Measurements from ENCODE around the gene PDHB. TPM values are rescaled to one million over a fixed set of nuclear protein-coding genes. Genes with fewer than 3 reads are reported as not detected.

PDHB gene
- polyA plus RNA-seq, 4 donors = 116 to 124 (median 122) TPM

DNA sequence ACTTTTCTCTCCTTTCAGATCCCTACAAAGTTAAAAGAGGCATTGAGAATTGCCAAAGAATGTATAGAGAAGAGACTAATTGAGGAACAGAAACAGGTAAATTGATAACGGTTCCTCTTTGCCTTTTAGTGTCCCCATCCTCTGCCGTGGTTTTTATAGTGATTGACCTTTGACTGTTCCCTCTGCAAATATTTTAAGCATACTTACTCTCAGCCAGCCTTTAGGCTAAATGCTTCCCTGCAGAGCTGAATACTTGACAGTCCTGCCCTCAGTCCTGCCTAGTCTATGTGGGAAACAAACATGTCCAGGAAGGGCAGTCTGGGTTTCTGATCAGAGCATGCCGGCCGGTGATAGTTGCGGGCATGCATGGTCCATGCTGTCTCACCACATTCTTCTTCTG is 24.7 kb downstream of the PDHB start:
- DNase-seq (ENCODE audit: low read depth in 4 of 4, low spot score in 3 of 4) = no peak

DNA sequence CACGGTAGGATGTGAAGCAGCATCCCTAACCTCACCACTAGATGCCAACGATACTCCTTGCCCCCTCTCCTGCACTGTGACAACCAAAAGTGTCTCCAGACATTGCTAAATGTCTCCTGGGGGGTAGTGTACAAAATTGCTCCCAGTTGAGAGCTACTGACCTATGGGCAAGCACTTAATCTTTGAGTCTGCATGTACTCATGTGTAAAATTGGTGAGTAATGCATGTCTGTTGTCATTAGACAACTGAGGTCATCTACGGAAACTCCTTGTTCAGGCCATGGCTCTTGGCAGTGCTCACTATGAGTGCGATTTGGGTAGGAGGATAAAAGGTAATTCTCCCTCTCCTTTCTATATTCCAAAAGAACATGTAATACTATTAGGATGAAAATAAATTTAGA is 29.2 kb downstream of the PDHB start:
- no peak for DNase-seq (ENCODE audit: low read depth in 4 of 4, low spot score in 3 of 4)

DNA sequence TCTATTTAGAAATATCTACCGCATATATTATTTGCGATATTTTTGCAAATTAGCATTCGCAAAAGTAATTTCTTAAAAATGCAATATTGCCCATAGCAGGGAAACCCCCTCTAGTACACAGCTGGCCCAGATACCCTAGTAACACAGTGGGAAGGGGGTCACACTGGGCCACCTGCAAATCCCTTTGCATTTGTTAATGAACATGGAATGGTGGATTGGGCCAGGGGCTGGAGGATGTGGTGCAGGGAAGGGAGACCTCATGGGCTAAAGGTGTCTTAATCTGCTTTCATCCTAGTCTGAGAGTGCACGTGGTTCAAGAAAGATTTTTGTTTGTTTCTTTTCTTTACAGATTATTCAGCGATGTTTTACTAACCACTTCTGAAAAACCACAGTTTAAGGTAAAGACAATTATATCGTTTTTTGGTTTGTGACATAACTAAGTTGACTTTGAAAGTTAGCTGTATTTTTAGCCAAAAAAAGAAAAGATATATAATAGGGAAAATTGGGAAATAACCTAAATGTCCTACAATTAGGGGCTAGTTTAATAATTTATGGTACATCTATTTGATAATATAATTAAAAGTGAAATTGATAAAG is 30.0 kb downstream of the PDHB start:
- no peak for DNase-seq (ENCODE audit: low read depth in 4 of 4, low spot score in 3 of 4)

DNA sequence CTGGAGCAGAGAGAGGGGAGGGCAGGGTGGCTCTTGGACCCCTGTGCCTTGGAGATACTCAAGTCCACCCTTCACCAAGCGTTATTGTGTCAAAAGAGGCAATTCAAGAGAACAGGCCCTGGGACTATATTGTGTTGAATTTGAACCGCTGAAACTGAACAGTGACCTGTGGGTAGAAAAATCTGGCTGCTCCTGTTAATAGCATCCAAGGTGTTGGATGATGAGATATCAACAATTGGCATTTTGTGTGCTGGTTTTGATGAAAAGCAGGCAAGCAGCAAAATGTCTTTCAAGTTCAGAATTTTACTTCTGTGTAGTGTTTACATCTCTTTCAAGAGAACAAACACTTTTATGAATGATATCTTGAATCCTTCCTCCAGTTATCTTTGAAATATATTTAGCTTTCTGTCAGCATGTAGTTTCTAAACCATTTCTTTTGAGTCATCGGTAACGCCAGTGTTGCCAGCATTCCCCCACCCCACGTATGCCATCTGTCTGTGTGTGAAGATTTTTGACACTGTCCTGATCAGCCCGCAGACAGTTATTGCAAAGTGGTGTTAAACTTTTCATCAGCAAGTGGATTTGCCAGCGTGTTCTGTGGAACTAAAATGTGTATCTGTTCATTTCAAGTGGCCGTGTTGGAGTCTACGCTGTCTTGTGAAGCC is 34.8 kb downstream of the PDHB start:
- no peak for DNase-seq (ENCODE audit: low read depth in 4 of 4, low spot score in 3 of 4)

DNA sequence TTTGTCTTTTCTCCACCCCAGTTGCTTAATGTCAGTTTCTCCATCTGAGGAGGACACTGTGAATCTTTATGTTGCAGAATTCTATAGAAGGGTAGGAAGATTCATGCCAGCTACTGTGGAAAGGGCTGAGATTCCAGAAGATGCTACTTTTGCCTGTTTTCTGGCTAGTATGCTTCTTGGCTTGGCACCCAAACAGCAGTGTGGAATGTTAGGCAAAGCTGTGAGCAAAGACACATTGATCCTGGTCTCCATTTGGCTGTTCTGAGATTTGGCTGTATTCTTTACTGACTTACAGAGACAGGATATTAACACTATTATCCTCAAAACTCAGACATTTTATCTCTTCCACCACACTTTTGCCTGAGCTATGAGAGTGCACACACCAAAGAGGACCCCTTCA is 39.3 kb downstream of the PDHB start:
- no peak for DNase-seq (ENCODE audit: low read depth in 4 of 4, low spot score in 3 of 4)

DNA sequence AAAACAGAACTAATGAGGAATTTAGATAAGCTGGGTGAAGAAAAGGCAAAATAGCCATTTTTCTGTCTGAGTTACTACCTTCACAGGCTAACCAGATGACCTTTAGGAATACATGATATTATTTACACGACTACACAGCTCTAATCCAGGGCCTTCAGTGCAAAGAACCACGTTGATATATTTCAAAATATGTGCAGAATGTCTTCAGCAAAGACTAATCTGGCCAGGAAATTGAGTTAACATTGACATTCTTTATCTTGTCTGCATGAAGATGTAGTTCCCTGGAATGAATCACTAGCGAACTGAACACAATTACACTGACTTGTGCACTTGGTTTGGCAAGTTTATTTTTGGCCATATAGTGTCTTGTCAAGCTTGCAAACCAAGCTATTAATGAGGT is 41.5 kb downstream of the PDHB start:
- DNase-seq (ENCODE audit: low read depth in 4 of 4, low spot score in 3 of 4) = no peak

DNA sequence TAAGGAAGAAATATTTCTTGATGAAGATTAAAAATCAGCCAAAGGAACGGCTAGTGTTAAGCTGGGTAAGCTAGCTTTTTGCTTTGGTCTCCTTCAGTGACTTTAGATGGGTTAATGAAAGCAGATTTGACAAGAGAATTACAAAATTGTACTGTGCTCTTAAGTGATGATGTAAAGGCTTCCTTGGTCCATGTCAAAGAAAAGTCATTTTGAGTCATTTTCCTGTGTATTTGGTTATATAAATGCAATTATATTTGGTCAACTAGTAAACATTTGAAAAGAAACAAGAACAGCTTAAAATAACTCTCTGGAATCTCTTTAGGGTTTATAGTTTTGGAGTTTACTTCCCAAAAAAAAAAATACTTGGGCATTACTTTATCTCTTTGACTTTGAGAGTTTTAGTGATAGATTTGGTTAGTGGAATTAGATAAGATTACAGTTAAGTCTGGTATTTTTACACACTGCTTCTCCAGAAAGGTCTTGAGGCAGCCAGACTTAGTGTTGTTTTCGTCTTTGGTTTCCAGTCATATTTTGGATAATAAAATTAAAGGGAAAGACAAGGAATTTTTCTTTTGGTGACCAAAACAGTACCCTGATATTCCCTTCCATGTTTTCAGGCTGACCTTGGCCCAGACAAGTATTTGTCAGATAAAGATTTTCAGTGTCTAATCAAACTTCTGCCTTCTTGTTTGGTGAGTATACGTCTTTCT is 42.3 kb downstream of the PDHB start:
- no peak for DNase-seq (ENCODE audit: low read depth in 4 of 4, low spot score in 3 of 4)

DNA sequence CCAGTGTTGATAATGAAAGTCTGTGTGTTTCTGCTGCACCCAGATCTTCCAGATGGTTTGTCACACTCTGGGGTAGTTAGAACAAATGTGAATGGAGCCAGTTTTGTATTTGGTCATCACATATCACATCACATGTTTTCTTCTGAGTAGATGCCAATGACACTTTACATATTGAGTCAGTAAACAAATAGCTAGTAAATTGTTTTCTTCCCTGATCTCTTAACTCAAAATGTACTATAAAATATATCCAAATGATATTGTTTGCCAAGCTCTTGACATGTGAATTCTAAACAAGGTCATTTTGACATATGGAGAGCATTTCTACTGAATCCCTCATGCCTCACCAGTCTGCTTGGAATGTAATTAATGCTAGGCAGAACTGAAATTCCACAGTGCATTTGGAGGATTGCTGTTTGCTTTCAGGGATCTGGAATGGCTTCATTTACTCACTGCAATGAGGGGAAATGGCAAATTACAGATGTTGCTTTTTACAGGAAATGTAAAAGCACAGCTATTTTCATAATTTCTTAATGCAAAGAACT is 45.0 kb downstream of the PDHB start:
- DNase-seq (ENCODE audit: low read depth in 4 of 4, low spot score in 3 of 4) = peak in 2 of 4 donors; percentile 43 to 48

DNA sequence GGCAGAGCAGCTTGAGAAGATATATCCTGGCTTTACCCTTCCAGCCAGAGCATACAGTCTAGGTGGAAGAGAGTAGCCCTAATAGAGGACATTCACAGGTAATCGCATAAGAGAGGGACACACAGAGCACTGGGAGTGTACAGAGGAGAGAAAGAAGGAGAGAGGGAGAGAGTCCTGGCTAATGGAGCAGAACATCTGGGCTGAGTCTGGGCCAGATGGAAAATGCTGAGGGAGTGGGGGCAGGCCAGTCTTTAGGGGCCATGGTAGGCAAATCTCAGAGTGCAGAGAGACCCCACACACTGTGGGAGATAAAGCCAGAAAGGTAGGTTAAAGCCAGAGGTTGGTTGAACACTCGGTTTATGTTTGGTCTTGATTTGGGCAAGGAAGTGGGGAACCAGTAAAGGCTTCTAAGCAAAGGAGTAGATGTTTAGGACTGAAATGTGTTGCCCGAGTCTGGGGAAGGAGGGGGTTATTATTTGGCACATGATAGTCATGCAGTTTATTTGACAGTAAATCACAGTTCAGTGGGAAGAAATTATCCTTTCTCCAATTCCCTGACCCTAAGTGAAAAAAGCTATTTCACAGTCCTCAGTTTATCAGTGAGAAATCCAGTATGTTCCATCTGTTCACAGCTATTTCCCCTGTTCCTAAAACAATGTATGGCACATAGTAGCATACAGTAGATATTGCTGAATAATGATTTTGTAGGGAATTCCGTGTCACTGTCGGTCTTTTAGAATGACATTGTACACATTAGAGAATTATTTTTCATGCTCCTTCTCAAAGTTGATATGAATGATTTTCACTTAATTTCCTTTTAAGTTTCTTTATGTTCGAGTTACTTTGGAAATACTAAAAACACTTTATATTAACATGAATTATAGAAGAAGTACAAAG is 45.7 kb downstream of the PDHB start:
- DNase-seq (ENCODE audit: low read depth in 4 of 4, low spot score in 3 of 4) = no peak

DNA sequence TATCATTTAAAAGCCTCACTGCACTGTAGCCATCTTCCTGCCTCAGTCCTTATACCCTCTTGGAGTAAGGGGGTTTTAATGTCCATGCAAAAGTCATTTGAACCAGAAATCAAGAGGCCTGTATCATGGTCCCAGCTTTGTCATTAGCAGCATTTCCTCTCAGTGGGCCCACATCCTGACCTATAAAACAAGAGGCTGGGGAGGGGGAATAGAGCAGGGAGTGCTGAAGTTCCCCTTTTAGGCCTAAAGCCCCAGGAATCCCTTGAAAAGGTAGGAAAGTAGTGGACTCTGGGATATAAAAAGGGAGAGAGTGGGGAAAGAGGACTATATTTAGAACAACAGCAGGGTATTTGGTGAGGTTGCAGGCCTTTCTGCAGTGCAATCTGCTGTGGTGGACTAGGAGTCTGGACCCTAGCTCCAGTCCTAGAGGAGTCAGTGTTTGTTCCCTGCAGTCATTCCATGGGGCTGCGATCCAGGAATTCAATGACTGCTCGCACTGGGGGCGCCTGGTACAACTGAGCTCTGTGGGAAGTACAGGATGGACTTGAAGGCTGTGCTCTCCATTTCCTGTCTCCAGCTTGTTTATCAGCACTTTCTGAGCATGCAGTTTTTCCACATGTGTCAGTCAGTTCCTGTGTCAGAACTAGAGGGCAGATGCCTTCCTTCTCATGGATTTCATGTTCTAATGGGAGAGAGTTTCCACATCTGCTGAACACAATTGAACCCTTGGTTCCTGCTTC is 46.8 kb downstream of the PDHB start:
- no peak for DNase-seq (ENCODE audit: low read depth in 4 of 4, low spot score in 3 of 4)

DNA sequence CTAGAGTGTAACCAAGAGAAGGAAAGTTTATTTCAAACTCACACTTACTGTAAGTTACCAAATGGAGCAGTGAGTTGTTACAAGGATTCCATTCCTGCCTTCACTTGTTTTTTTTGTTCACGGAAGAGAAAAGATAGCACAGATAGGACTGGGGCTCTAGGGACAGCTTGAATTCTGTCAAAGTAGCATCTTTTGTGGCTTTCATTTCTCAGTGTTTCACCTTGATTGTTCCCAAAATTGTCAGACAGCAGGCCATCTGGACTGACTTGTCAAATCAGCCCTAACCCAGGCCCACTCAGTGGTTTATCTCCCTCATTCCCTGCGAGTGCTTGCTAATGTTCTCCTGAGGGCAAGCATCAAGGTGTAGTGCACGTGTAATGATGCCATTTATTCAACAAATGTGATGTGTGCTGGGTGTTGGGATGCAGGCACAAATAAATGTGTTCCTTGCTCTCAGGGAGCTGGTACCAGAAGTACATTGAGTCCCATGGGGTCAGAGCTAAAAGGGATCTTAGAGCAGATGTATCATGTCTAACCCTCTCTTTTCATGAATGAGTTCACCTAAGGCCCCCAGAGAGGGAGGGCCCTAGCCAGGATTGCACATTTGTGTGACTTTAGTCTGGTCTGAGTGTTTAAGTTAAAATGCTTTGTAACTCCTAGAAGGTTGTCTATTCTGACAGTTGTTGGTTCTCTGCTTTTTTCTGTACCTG is 49.1 kb downstream of the PDHB start:
- DNase-seq (ENCODE audit: low read depth in 4 of 4, low spot score in 3 of 4) = no peak

DNA sequence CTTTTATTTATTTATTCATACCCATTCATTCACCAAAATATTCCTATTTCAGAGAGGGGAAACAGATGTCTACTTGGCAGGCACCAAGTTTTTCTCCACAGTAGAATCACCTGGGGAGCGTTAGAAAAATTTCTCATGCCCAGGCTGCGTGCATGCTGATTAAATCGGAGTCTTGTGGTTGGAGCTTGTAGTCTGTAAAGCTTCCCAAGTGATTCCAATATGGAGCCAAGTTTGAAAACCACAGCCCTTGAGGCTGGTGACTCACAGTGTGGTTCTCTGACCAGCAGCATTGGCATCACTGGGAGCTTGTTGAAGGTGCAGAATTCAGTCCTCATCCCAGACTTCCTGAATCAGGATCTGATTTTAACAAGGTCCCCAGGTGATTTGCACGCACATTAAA is 49.7 kb downstream of the PDHB start:
- DNase-seq (ENCODE audit: low read depth in 4 of 4, low spot score in 3 of 4) = no peak

DNA sequence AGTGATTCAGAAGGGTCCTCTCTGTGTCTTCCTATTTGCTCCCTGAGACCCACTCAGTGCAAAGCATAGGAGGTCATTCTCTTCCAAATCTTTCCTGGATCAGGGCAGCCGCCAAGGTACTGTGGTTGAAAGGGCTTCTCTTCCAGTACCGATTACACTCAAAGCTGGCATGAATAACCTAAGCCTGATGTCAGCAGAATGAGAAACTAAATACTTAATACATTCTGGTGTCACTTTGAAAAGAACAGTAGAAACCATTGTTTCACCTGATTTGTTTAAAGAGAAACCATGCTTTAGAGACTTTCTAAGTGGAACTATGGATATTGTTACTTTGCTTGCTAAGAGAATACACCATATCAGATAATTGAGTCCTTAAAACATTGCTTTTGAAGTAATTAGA is 50.2 kb downstream of the PDHB start:
- no peak for DNase-seq (ENCODE audit: low read depth in 4 of 4, low spot score in 3 of 4)

DNA sequence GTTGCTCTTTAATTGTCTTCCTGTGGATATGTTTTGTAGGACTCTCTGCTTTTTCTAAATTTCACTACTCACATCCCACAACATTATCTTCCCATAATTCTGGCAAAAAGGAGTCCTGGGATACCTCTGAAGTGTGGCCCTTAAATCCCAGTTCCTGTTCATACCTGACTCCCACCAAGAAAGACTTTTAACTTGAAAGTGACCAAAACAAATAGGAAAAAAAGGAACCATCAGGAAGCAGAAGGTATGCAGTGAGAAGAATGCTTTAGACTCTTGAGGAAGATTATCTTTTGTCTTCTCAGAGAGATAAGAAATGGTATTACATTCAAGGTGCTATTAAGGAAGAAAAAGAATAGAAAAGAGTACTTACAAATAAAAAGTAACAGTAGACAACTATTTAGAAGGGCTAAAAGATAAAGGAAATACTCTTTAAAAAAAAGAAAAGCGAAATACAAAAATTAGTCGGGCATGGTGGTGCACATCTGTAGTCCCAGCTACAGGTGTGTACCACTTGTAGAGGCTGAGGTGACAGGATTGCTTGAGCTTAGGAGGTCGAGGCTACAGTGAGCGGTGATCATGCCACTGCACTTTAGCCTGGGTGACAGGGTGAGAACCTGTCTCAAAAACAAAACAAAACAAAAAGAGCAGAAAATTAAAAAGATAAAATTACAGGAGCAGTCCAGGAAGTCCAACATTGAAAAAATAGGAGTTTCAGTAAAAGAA is 54.1 kb downstream of the PDHB start:
- DNase-seq (ENCODE audit: low read depth in 4 of 4, low spot score in 3 of 4) = no peak

DNA sequence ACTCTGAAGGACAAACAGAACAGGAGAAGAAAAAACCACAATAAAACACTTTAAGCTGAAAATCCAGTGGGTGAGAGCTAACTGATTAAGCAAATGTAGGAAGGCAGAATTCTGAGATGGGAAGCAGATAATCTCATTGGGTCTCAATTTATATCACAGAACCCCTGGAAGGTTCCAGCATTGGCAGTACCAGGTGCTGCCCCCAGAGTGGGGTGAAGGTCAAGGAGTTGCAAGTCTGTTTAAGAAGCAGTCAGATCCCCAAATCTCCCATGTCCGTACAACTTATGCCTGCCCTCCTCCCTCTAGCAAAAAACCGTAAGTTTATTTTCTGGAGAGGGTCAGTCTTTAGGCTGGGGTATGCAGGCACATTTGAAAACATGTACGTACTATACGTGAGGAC is 55.9 kb downstream of the PDHB start:
- no peak for DNase-seq (ENCODE audit: low read depth in 4 of 4, low spot score in 3 of 4)
